OCI-LY7 (cell line): ENCODE measurements around the gene OPCML. TPM values are rescaled to one million over a fixed set of nuclear protein-coding genes. Genes with fewer than 3 reads are reported as not detected.

Source experiments
- BruUV-seq: library from RNA; stranded (reverse); fragments of 400-500 nt; replicated peaks from 2 replicates; lab custom pipeline; 2021; lab: Mats Ljungman, UMichigan
- CTCF ChIA-PET: fragments of 300-600 bp; sonication (Branson Sonifier 250); formaldehyde crosslinking; loops from one replicate; lab custom pipeline; 2022; ENCODE audit warnings: antibody characterized with exemption; ENCODE audit not compliant: unreplicated experiment; lab: Charles Lee
- POLR2A ChIA-PET: fragments of 300-600 bp; sonication (Branson Sonifier 250); formaldehyde crosslinking; loops from one replicate; lab custom pipeline; 2022; ENCODE audit warnings: antibody characterized with exemption; lab: Charles Lee
- DNase-seq: peaks from one replicate; pipeline ENCODE4 v3.0.0-alpha.2; 2015; ENCODE audit warnings: low spot score
- H2AFZ ChIP-seq: fragments of 200-600 bp; sonication (generic), shearing (Covaris generic); 2 replicates; pipeline ENCODE4 v1.6.1; 2014; ENCODE audit warnings: mild to moderate bottlenecking, antibody characterized with exemption, low read length, moderate library complexity
- H3K27ac ChIP-seq: fragments of 200-600 bp; sonication (generic); 2 replicates; pipeline ENCODE4 v1.5.1; 2014; ENCODE audit warnings: mixed run types, low read depth, mild to moderate bottlenecking, moderate library complexity, low read length, inconsistent platforms; ENCODE audit not compliant: poor library complexity, severe bottlenecking
- H3K36me3 ChIP-seq: fragments of 200-600 bp; sonication (generic); 2 replicates; pipeline ENCODE4 v1.6.1; 2014; ENCODE audit warnings: mild to moderate bottlenecking, antibody characterized with exemption, low read length, moderate library complexity, mixed read lengths; ENCODE audit not compliant: insufficient read depth
- H3K4me1 ChIP-seq: fragments of 200-600 bp; sonication (generic); 2 replicates; pipeline ENCODE4 v1.5.1; 2014; ENCODE audit warnings: mild to moderate bottlenecking, low read length; ENCODE audit not compliant: insufficient read depth, poor library complexity, severe bottlenecking
- H3K4me2 ChIP-seq: fragments of 200-600 bp; sonication (generic); 2 replicates; pipeline ENCODE4 v1.6.1; 2014; ENCODE audit warnings: mild to moderate bottlenecking, low read length
- H3K4me3 ChIP-seq: fragments of 200-600 bp; sonication (generic); 2 replicates; pipeline ENCODE4 v1.5.1; 2014; ENCODE audit warnings: mild to moderate bottlenecking, low read depth, low read length; ENCODE audit not compliant: poor library complexity, severe bottlenecking
- H3K79me2 ChIP-seq: fragments of 200-600 bp; sonication (generic); 2 replicates; pipeline ENCODE4 v1.6.1; 2016; ENCODE audit warnings: low read depth, mild to moderate bottlenecking, low read length, moderate library complexity, mixed read lengths; ENCODE audit not compliant: insufficient read depth
- H3K9me2 ChIP-seq: fragments of 200-600 bp; sonication (generic); 2 replicates; pipeline ENCODE4 v1.6.1; 2016; ENCODE audit warnings: mild to moderate bottlenecking, low read length, mixed read lengths; ENCODE audit not compliant: insufficient read depth
- H3K9me3 ChIP-seq: fragments of 200-600 bp; sonication (generic); 2 replicates; pipeline ENCODE4 v1.6.1; 2014; ENCODE audit warnings: mild to moderate bottlenecking, mixed run types, low read length, mixed read lengths
- H4K20me1 ChIP-seq: fragments of 200-600 bp; sonication (generic); 2 replicates; pipeline ENCODE4 v1.6.1; 2014; ENCODE audit warnings: mild to moderate bottlenecking, antibody characterized with exemption, low read length, moderate library complexity, mixed read lengths; ENCODE audit not compliant: insufficient read depth
- EZH2phosphoT487 ChIP-seq: fragments of 200-600 bp; sonication (generic); IDR thresholded peaks from 2 replicates; pipeline ENCODE4 v1.6.1; 2018; ENCODE audit warnings: low read depth, borderline replicate concordance, mild to moderate bottlenecking, mixed run types, antibody characterized with exemption, low read length, moderate library complexity, mixed read lengths
- intact Hi-C: fragments of 100-400 bp; cut with micrococcal nuclease; formaldehyde crosslinking; loops from one replicate; pipeline ENCODE4 v1.10.0; 2022; ENCODE audit not compliant: unreplicated experiment
- total RNA-seq, 2 experiments: library from RNA; depleted of rRNA in 1 of 2; stranded (reverse); fragments of >200 nt in 1 of 2; shearing (Covaris generic) in 1 of 2; gene quantifications; 2 replicates each; pipeline ENCODE4 v1.2.3, GENCODE V29; 2014 to 2022
- TF ChIP-seq, protein P1 (sequence below): fragments of 200-600 bp; sonication (generic); conservative IDR thresholded peaks from 2 replicates; pipeline ENCODE4 v1.5.1; 2014; ENCODE audit warnings: mild to moderate bottlenecking, antibody characterized with exemption, low read length, moderate library complexity, mixed read lengths

Gene OPCML
- total RNA-seq, 2 experiments from 2014 or later, result not detected

DNA sequence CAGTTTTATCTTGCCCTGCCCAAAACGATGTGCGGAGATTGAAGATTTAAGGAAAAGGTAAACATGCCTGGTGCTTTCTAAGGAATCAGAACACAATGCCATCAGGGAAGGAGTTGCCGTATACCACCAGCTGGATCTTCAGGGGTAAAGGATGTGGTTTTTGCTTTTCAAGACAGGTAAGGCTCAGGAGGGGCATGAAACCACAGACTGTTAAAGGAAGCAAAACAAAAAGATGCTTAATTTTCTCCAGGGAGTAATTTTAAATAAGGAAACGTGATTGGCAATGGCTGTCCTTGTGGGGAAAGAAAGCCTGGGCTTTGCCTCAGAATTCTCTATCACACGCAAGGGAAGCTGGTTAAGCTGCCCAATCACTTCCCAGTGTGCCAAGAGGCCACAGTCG lies 655.6 kb downstream of the OPCML start:
- Histone ChIP-seq H3K36me3 (no peaks in the 10 kb centered on the region), H3K4me3 (no peak overlapping the region), H3K27ac (no peak overlapping the region), H4K20me1 (no peaks in the 10 kb centered on the region), H3K79me2 (no peaks in the 10 kb centered on the region), H2AFZ (no peak overlapping the region), H3K4me2 (no peak overlapping the region), H3K9me3 (no peaks in the 10 kb centered on the region), H3K4me1 (no peaks in the 10 kb centered on the region), H3K9me2 (no peaks in the 10 kb centered on the region)
- TF ChIP-seq, protein P1, sequence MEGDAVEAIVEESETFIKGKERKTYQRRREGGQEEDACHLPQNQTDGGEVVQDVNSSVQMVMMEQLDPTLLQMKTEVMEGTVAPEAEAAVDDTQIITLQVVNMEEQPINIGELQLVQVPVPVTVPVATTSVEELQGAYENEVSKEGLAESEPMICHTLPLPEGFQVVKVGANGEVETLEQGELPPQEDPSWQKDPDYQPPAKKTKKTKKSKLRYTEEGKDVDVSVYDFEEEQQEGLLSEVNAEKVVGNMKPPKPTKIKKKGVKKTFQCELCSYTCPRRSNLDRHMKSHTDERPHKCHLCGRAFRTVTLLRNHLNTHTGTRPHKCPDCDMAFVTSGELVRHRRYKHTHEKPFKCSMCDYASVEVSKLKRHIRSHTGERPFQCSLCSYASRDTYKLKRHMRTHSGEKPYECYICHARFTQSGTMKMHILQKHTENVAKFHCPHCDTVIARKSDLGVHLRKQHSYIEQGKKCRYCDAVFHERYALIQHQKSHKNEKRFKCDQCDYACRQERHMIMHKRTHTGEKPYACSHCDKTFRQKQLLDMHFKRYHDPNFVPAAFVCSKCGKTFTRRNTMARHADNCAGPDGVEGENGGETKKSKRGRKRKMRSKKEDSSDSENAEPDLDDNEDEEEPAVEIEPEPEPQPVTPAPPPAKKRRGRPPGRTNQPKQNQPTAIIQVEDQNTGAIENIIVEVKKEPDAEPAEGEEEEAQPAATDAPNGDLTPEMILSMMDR, result no peak
- no peak for TF ChIP-seq EZH2phosphoT487
- no peak for DNase-seq
- CTCF ChIA-PET, result no interaction called here
- intact Hi-C loops, result no loop called here
- POLR2A ChIA-PET, result no interaction called here
- BruUV-seq, result no TSS peak

DNA sequence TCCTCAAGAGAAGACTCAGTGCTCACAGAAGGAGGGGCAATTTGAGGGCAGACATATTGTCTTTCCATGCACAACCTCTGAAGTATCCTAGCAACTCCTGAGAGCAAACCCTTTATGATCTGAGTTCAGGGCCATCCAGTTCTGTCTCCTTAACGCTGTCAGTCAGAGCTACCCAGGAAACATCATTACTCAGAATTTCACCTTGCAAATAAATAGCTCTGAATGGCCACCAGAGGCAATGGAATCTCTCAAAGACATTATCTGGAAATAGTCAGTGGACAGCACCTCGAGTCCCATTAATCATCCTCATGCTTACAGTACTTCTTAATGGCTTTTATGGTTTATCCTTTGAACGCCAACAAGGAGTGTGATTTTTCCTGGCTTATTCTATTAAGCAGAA lies 656.1 kb downstream of the OPCML start:
- no TSS peak for BruUV-seq
- DNase-seq, result no peak
- no peaks in the 10 kb centered on the region for H4K20me1 ChIP-seq
- no peaks in the 10 kb centered on the region for H3K9me2 ChIP-seq
- ChIA-PET POLR2A (no interaction called here), CTCF (no interaction called here)
- TF ChIP-seq, protein P1, result no peak
- TF ChIP-seq EZH2phosphoT487, result no peak
- no peaks in the 10 kb centered on the region for H3K9me3 ChIP-seq
- H2AFZ ChIP-seq, result no peak overlapping the region
- H3K79me2 ChIP-seq, result no peaks in the 10 kb centered on the region
- intact Hi-C loops, result no loop called here
- no peak overlapping the region for H3K4me2 ChIP-seq
- H3K36me3 ChIP-seq, result no peaks in the 10 kb centered on the region
- H3K4me1 ChIP-seq, result no peaks in the 10 kb centered on the region
- no peak overlapping the region for H3K4me3 ChIP-seq
- H3K27ac ChIP-seq, result no peak overlapping the region

DNA sequence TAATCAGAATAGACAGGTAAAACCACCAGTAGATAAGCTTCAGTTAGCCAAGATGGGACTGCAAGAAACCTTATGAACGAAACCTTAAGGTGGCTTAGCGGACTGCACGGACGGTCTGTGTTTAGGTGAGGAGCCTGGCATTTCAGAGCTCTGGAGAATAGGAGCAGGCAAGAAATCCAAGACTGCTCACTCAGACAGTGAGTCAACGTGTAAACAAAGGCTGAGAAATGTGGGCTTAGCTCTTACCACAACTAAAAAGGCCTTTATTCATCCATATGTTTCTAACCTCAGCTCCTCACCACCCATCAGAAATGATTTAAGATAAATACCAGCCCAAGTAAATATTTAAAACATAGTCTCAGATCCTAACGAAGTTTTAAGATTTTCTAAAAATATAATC lies 657.7 kb downstream of the OPCML start:
- H3K9me3 ChIP-seq, result no peaks in the 10 kb centered on the region
- H3K4me2 ChIP-seq, result no peak overlapping the region
- no peak overlapping the region for H2AFZ ChIP-seq
- H3K4me3 ChIP-seq, result no peak overlapping the region
- H3K9me2 ChIP-seq, result no peaks in the 10 kb centered on the region
- BruUV-seq, result no TSS peak
- no peak overlapping the region for H3K27ac ChIP-seq
- no peak for DNase-seq
- TF ChIP-seq, protein P1, result no peak
- no peak for TF ChIP-seq EZH2phosphoT487
- intact Hi-C loops, result no loop called here
- no peaks in the 10 kb centered on the region for H4K20me1 ChIP-seq
- H3K36me3 ChIP-seq, result no peaks in the 10 kb centered on the region
- H3K4me1 ChIP-seq, result no peaks in the 10 kb centered on the region
- ChIA-PET CTCF (no interaction called here), POLR2A (interaction anchor here (0.6 to 0.7 kb wide), 2 partner anchors 23 to 879 kb away, joined by 3 to 5 read pairs; no protein-coding TSS in a partner anchor)
- H3K79me2 ChIP-seq, result no peaks in the 10 kb centered on the region
